H1 (cell line): ENCODE measurements around the gene SLC25A30. TPM values are rescaled to one million over a fixed set of nuclear protein-coding genes. Genes with fewer than 3 reads are reported as not detected.

ENCODE experiments used
- CTCF ChIA-PET: fragments of 300-600 bp; sonication (Branson Sonifier 250); formaldehyde crosslinking; loops from one replicate; lab custom pipeline; 2021; ENCODE audit not compliant: partially characterized antibody; lab: Charles Lee
- POLR2A ChIA-PET: fragments of 300-600 bp; sonication (Branson Sonifier 250); formaldehyde crosslinking; loops from one replicate; lab custom pipeline; 2021; ENCODE audit warnings: inconsistent platforms; ENCODE audit not compliant: partially characterized antibody; lab: Charles Lee
- DNase-seq, 2 experiments: peaks; one replicate each; pipeline versions ENCODE4 v3.0.0 to v3.0.0-alpha.2; 2010 to 2022; ENCODE audit warnings: low spot score in 2 of 2, low read depth in 1 of 2, mixed read lengths in 1 of 2
- FAIRE-seq: peaks from 2 replicates; lab custom pipeline; 2011; peaks lifted over from hg19 to GRCh38; lab: Jason Lieb, UNC
- H2AFZ ChIP-seq: 2 replicates; pipeline ENCODE4 v1.8.1; 2012; ENCODE audit warnings: low read length, inconsistent platforms
- H2AK5ac ChIP-seq: 2 replicates; pipeline ENCODE4 v1.6.1; 2013; ENCODE audit warnings: low read depth, low read length
- H2BK120ac ChIP-seq: replicated peaks from 2 replicates; pipeline ENCODE3; 2013; ENCODE audit warnings: low read depth, low read length, inconsistent platforms
- H2BK12ac ChIP-seq: 2 replicates; pipeline ENCODE4 v1.6.1; 2013; ENCODE audit warnings: low read depth, low read length
- H2BK15ac ChIP-seq: 2 replicates; pipeline ENCODE4 v1.6.1; 2013; ENCODE audit warnings: low read length
- H2BK20ac ChIP-seq: 2 replicates; pipeline ENCODE4 v1.6.1; 2013; ENCODE audit warnings: low read length
- H2BK5ac ChIP-seq: 2 replicates; pipeline ENCODE4 v1.6.1; 2013; ENCODE audit warnings: low read depth, low read length
- H3K14ac ChIP-seq: 2 replicates; pipeline ENCODE4 v1.6.1; 2013; ENCODE audit warnings: inconsistent platforms; ENCODE audit not compliant: insufficient read length
- H3K18ac ChIP-seq: 2 replicates; pipeline ENCODE4 v1.6.1; 2013; ENCODE audit warnings: low read length; ENCODE audit errors: extremely low read depth
- H3K23ac ChIP-seq: 2 replicates; pipeline ENCODE4 v1.6.1; 2013; ENCODE audit warnings: inconsistent platforms; ENCODE audit not compliant: insufficient read length
- H3K23me2 ChIP-seq: 2 replicates; pipeline ENCODE4 v1.6.1; 2013; ENCODE audit warnings: low read depth, low read length
- H3K27ac ChIP-seq: 2 replicates; pipeline ENCODE4 v1.6.1; 2011; ENCODE audit warnings: low read depth, low read length, inconsistent platforms
- H3K27me3 ChIP-seq, 4 experiments: replicated peaks in 1 of 4; 1 replicate in 1 of 4; 2 replicates in 3 of 4; pipeline versions ENCODE4 v1.6.1 to v1.8.1; 2011 to 2013; ENCODE audit warnings: low read length in 3 of 4, mild to moderate bottlenecking in 3 of 4, inconsistent platforms in 2 of 4, mixed read lengths in 2 of 4, moderate library complexity in 1 of 4; ENCODE audit not compliant: control insufficient read depth in 3 of 4, insufficient read depth in 3 of 4; ENCODE audit errors: extremely low read depth in 1 of 4
- H3K36me3 ChIP-seq, 4 experiments: 2 replicates each; pipeline versions ENCODE4 v1.6.1 to v1.8.1; 2011 to 2013; ENCODE audit warnings: mild to moderate bottlenecking in 4 of 4, low read length in 3 of 4, moderate library complexity in 2 of 4, control low read depth in 1 of 4, inconsistent platforms in 1 of 4; ENCODE audit not compliant: insufficient read depth in 4 of 4, control insufficient read depth in 2 of 4
- H3K4ac ChIP-seq: replicated peaks from 2 replicates; pipeline ENCODE3; 2013; ENCODE audit warnings: low read length, low read depth, mixed read lengths, inconsistent platforms; ENCODE audit not compliant: insufficient read length
- H3K4me1 ChIP-seq, 4 experiments: replicated peaks in 1 of 4; 1 replicate in 1 of 4; 2 replicates in 3 of 4; pipeline versions ENCODE4 v1.6.1 to v1.8.1; 2011 to 2013; ENCODE audit warnings: low read length in 3 of 4, inconsistent platforms in 2 of 4, mixed read lengths in 1 of 4; ENCODE audit not compliant: insufficient read depth in 4 of 4, control insufficient read depth in 3 of 4
- H3K4me2 ChIP-seq, 2 experiments: 2 replicates each; pipeline versions ENCODE4 v1.6.1 to v1.8.1; 2011 to 2013; ENCODE audit warnings: low read depth in 2 of 2, low read length in 2 of 2, control low read depth in 1 of 2, inconsistent platforms in 1 of 2, mild to moderate bottlenecking in 1 of 2; ENCODE audit not compliant: insufficient read depth in 1 of 2
- H3K4me3 ChIP-seq, 4 experiments: fragments of 200-600, 300-600 bp in 1 of 4; sonication (generic), shearing (Covaris generic), sonication (Bioruptor Twin) in 1 of 4; 2 replicates each; pipeline versions ENCODE4 v1.5.1 to v1.8.1; 2011 to 2016; ENCODE audit warnings: low read length in 4 of 4, low read depth in 3 of 4, control low read depth in 2 of 4, inconsistent platforms in 2 of 4, mild to moderate bottlenecking in 2 of 4, mixed read lengths in 1 of 4, moderate library complexity in 1 of 4; ENCODE audit not compliant: insufficient read depth in 2 of 4; ENCODE audit errors: extremely low read depth in 1 of 4
- H3K56ac ChIP-seq: replicated peaks from 2 replicates; pipeline ENCODE3; 2013; ENCODE audit warnings: low read depth, mild to moderate bottlenecking, mixed read lengths, low read length, inconsistent platforms; ENCODE audit not compliant: insufficient read length
- H3K79me1 ChIP-seq: 2 replicates; pipeline ENCODE4 v1.6.1; 2013; ENCODE audit warnings: low read depth, low read length, control low read depth
- H3K79me2 ChIP-seq, 2 experiments: 2 replicates each; pipeline versions ENCODE4 v1.6.1 to v1.8.1; 2012 to 2013; ENCODE audit warnings: low read length in 2 of 2, mild to moderate bottlenecking in 2 of 2, inconsistent platforms in 1 of 2; ENCODE audit not compliant: insufficient read depth in 2 of 2, control insufficient read depth in 1 of 2
- H3K9ac ChIP-seq, 4 experiments: replicated peaks in 1 of 4; 1 replicate in 1 of 4; 2 replicates in 3 of 4; pipeline versions ENCODE4 v1.6.1 to v1.8.1; 2011 to 2013; ENCODE audit warnings: low read depth in 3 of 4, low read length in 3 of 4, control low read depth in 2 of 4, mild to moderate bottlenecking in 2 of 4, moderate library complexity in 2 of 4, inconsistent platforms in 1 of 4; ENCODE audit errors: extremely low read depth in 1 of 4
- H3K9me3 ChIP-seq, 2 experiments: 2 replicates each; pipeline versions ENCODE4 v1.6.1 to v1.8.1; 2012 to 2013; ENCODE audit warnings: mild to moderate bottlenecking in 2 of 2, moderate library complexity in 2 of 2, control low read depth in 1 of 2, inconsistent platforms in 1 of 2, low read depth in 1 of 2, low read length in 1 of 2, mixed read lengths in 1 of 2; ENCODE audit not compliant: insufficient read depth in 2 of 2
- H4K20me1 ChIP-seq, 2 experiments: replicated peaks in 1 of 2; 2 replicates each; pipeline versions ENCODE3 to v1.8.1; 2011 to 2013; ENCODE audit warnings: inconsistent platforms in 2 of 2, low read length in 2 of 2, mild to moderate bottlenecking in 1 of 2; ENCODE audit not compliant: insufficient read depth in 2 of 2, control insufficient read depth in 1 of 2
- H4K5ac ChIP-seq: 2 replicates; pipeline ENCODE4 v1.6.1; 2013; ENCODE audit warnings: low read length, low read depth, mixed read lengths, inconsistent platforms; ENCODE audit not compliant: insufficient read length
- H4K8ac ChIP-seq: 2 replicates; pipeline ENCODE4 v1.8.0; 2013; ENCODE audit warnings: mild to moderate bottlenecking, moderate library complexity, low read length, inconsistent platforms; ENCODE audit not compliant: insufficient read depth; ENCODE audit errors: extremely low read depth
- H4K91ac ChIP-seq: replicated peaks from 2 replicates; pipeline ENCODE3; 2013; ENCODE audit warnings: low read length, mixed read lengths, inconsistent platforms; ENCODE audit not compliant: insufficient read length
- CEBPB ChIP-seq: IDR thresholded peaks from 2 replicates; pipeline ENCODE4 v1.6.1; 2012; ENCODE audit warnings: low read depth, low read length
- EZH2 ChIP-seq: fragments of 200-600 bp; sonication (generic); IDR thresholded peaks from 2 replicates; pipeline ENCODE4 v1.7.1; 2012; ENCODE audit warnings: low read depth, mild to moderate bottlenecking, moderate library complexity, low read length, inconsistent platforms; ENCODE audit not compliant: severe bottlenecking
- HDAC6 ChIP-seq: IDR thresholded peaks from one replicate; pipeline ENCODE4 v1.7.1; 2012; ENCODE audit warnings: low read depth, mild to moderate bottlenecking, inconsistent platforms, low read length, moderate library complexity
- KDM1A ChIP-seq: fragments of 200-600, 300-600 bp; sonication (generic); IDR thresholded peaks from 2 replicates; pipeline ENCODE4 v1.7.1; 2016; ENCODE audit warnings: mild to moderate bottlenecking, low read length, borderline replicate concordance
- KDM4A ChIP-seq: IDR thresholded peaks from one replicate; pipeline ENCODE4 v1.7.1; 2012; ENCODE audit warnings: low read depth, mild to moderate bottlenecking, moderate library complexity, low read length, inconsistent platforms; ENCODE audit not compliant: severe bottlenecking
- KDM5A ChIP-seq: fragments of 200-600 bp; IDR thresholded peaks from 2 replicates; pipeline ENCODE4 v1.7.1; 2012; ENCODE audit warnings: mild to moderate bottlenecking, low read length, inconsistent platforms, mixed read lengths
- POU5F1 ChIP-seq: IDR thresholded peaks from 2 replicates; pipeline ENCODE4 v1.6.1; 2011; ENCODE audit warnings: low read depth, mild to moderate bottlenecking, low read length, moderate library complexity
- SUZ12 ChIP-seq: fragments of 200-600 bp; sonication (generic); IDR thresholded peaks from 2 replicates; pipeline ENCODE4 v1.6.1; 2012; ENCODE audit warnings: mild to moderate bottlenecking, inconsistent platforms, low read length, moderate library complexity, mixed read lengths
- WGBS, 2 experiments: shearing (Covaris generic) in 1 of 2; methylation state at CpG; one replicate each; pipeline versions ENCODE4 v1.1.6 to v1.1.7; 2013 to 2015; ENCODE audit warnings: low lambda C conversion rate in 2 of 2, mixed read lengths in 2 of 2, inconsistent platforms in 1 of 2, low coverage in 1 of 2, missing lambda C conversion rate in 1 of 2; ENCODE audit not compliant: insufficient replicate concordance in 2 of 2, insufficient coverage in 1 of 2, insufficient read length in 1 of 2; ENCODE audit errors: extremely low coverage in 1 of 2, missing lambda C conversion rate in 1 of 2; 5-methylcytosine and 5-hydroxymethylcytosine counted together
- polyA plus RNA-seq, 7 experiments: library from polyadenylated mRNA; depleted of rRNA in 3 of 7; stranded (reverse) in 5 of 7; unstranded in 2 of 7; fragments of >200 nt in 5 of 7; fragments of 200-250 nt in 2 of 7; gene quantifications; 1 replicate in 5 of 7; 2 replicates in 1 of 7; 4 replicates in 1 of 7; pipeline versions ENCODE4 v1.2.1 to v1.2.3, GENCODE V29; 2011 to 2013; ENCODE audit warnings: missing spikeins in 2 of 7, mixed read lengths in 2 of 7
- total RNA-seq: library from RNA; stranded (reverse); fragmentation: NEBNext Ultra II Directional; extraction: Animal tissue kit (Norgen Biotek cat#: 25700); gene quantifications from 2 replicates; pipeline ENCODE4 v1.2.1, GENCODE V29; 2021
- TF ChIP-seq, protein P1 (sequence below): IDR thresholded peaks from 2 replicates; pipeline ENCODE4 v1.6.1; 2012; ENCODE audit warnings: inconsistent platforms

The SLC25A30 gene
- total and polyA plus RNA-seq, 2 of the 8 experiments (the other 6 are each of a cell fraction or from before 2014, with no cell fraction given): 2.1 to 8.7 TPM

DNA sequence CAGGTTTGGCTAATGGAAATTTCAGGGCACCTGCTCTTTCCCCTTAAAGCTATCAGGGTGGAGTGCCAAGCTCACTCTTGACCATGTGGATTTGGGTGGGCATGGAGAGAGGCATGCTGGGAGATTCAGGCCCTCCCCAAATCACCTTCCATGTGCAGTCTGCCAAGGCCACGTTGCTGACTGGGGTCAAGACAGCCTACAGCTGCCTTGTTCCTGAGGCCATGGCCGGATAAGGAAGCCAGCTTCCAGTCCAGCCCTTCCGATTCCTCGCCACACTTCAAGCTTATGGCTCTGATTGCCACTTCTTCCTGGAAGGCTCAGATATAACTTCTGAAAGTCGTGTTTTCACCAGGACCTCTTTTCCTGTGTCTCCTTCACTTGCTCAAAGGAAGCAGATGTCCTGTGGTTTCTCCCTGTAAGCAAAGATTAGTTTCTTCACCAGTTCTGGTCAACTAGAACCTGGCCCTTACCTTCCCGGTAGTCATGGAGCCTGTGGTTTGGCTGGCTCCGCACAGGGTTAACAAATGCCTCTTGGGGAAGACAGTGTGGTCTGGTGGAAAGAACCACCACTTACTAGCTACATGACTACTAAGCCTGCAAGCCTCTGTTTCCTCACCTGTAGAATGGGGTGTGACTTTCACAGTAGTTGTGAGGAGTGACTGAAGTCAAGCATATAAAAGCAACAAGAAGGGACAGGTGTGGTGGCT lies 61.1 kb downstream of the SLC25A30 start:
- DNase-seq: no peak
- H2BK5ac ChIP-seq: no peak overlapping the region
- TF ChIP-seq EZH2 (no peak), POU5F1 (no peak), HDAC6 (no peak), KDM1A (no peak), KDM4A (no peak), CEBPB (no peak), KDM5A (no peak), SUZ12 (no peak)
- TF ChIP-seq, protein P1, sequence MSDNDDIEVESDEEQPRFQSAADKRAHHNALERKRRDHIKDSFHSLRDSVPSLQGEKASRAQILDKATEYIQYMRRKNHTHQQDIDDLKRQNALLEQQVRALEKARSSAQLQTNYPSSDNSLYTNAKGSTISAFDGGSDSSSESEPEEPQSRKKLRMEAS: no peak
- TF ChIP-seq, all 59 proteins: peak for 0
- Histone ChIP-seq H2AK5ac (no peak overlapping the region), H3K23me2 (no peaks in the 10 kb centered on the region), H3K4me2 (no peak overlapping the region), H3K79me2 (no peaks in the 10 kb centered on the region; a peak in 1 of 4 replicates), H3K56ac (no peak overlapping the region), H3K36me3 (peaks cover 0 to 22% (median 2%) of the 10 kb centered on the region in 4 experiments; a peak in 5 of 8 replicates), H2BK15ac (no peak overlapping the region), H4K20me1 (no peaks in the 10 kb centered on the region), H4K8ac (no peak overlapping the region), H4K91ac (no peak overlapping the region), H3K9ac (no peak overlapping the region), H3K23ac (no peak overlapping the region), H3K4me3 (no peak overlapping the region), H3K9me3 (no peaks in the 10 kb centered on the region), H3K14ac (no peak overlapping the region), H3K18ac (no peak overlapping the region), H3K27me3 (no peaks in the 10 kb centered on the region), H3K79me1 (no peaks in the 10 kb centered on the region), H4K5ac (no peak overlapping the region), H3K4ac (no peak overlapping the region), H3K27ac (no peak overlapping the region), H2BK12ac (no peak overlapping the region), H3K4me1 (0 out of 7 replicates have a peak, but pooled peaks cover 0 to 3% (median 0%) of the 10 kb centered on the region in 4 experiments), H2BK20ac (no peak overlapping the region), H2AFZ (no peak overlapping the region), H2BK120ac (no peak overlapping the region)
- ChIA-PET POLR2A (interaction anchor here (0.7 to 15.0 kb wide), 2 partner anchors 17 to 70 kb away, joined by 3 to 138 read pairs; partner anchors contain the start of gene TPT1), CTCF (interaction anchor here (0.6 to 2.2 kb wide), 7 partner anchors 9 to 319 kb away, joined by 3 to 9 read pairs (median 4); partner anchors contain the start of gene TPT1)
- 87% methylated on average over 7 of the region's 7 CpGs; no CpG with 5 or more reads in 1 of the 2 experiments for WGBS, 2 experiments
- FAIRE-seq: no peak
